Measurements from ENCODE around the gene TMEM132D.

GRCh38 chr12:129074379-129074778 is 829.4 kb downstream of the TMEM132D start:
- TF ChIP-seq POLR2A (IDR thresholded peaks at IDR 0.05): no peak
- no peak for TF ChIP-seq CTCF (IDR thresholded peaks at IDR 0.05)

Measured in vagina (tissue), 2 donors.